HG03432 (cell line): ENCODE results near the gene ZNF506.
"Not testable (repeated sequence)": the region's sequence is repeated elsewhere in the genome, so short reads cannot be mapped to it uniquely, and the experiment has no call there.

Experiments
- ATAC-seq: cut with Tn5 transposase; IDR thresholded peaks from one replicate; pipeline ENCODE4 v1.9.1; 2021; ENCODE audit warnings: mild to moderate bottlenecking, moderate library complexity; ENCODE audit not compliant: unreplicated experiment

The ZNF506 gene

DNA sequence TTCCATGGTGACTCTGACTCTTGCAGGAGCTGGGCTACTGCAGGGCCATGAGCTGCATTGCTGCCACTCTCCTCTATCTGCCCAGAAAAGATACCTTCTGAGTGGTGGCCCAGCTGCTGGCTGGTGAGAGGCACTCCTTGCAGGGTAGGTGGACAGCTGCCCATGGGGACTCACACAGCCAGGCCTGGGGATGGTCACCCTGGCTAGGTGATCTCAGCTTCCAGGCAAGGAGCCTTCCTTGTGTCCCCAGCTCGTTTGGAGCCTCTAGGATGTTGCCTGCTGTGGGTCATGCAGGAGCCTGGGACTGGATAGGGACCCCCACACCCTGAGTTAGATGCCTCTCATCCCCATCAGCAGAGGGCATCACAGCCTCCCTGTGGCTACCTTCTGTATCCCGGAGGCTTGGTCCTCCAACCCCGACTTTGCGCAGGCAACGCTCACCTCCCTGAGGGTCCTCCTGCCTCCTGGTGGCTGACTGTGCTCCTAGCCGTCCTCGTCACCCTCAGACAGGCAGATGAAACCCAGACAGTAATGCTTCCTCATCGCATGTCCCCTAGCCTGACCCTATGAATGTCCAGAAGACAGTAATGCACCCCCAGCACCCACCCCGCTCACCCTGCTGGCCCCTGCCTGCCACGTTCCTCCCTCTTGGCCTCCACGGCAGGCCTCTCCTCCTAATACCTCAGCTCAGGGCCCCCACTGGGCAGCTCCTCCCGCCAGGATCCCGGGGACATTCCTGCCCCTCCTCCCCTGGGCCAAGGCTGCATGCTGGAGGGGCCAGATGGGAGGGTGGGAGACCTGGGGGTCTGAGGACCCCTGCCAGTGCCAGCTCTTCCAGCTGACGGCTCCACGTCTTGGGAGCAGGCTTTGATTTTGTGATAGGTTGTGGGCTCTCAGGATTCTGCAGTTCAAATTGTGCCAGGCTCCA lies 75.0 kb downstream of the ZNF506 start:
- ATAC-seq, result no peak

DNA sequence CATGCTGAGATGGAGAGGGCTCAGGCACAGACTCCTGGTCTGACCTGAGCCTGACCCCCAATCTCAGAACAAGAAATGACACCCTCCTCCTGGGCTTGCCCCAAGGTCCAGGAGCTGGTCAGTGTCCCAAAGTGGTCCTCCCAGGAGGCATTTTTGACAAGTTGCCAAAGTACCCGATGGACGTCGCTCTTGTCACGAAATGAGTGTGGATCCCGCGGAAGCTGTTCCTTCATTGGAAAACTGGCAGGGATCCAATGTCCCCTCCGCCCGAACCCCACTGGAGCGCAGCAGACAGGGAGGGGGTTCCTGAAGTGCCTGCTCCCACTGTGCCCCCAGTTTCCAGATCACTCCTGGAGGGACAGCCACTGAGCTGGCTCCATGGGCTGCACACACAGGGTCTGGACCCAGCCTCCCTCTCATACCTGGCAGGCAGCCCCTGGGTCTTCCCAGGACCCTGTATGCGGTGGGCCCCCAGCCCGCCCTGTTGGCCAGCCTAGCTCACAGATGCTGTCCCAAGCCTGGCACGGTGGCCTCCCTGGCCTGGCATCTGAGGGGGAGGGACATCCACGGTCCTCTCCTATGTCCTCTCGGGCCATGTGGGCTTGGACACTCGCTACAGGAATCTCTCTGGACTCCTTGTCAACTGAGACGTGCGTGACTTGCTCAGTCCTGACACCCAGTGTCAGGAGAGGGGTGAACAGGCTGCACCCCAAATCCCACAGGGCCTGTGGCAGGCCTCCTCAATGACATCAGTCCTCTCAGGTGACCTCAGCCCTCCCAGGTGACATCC lies 75.9 kb downstream of the ZNF506 start:
- no peak for ATAC-seq

DNA sequence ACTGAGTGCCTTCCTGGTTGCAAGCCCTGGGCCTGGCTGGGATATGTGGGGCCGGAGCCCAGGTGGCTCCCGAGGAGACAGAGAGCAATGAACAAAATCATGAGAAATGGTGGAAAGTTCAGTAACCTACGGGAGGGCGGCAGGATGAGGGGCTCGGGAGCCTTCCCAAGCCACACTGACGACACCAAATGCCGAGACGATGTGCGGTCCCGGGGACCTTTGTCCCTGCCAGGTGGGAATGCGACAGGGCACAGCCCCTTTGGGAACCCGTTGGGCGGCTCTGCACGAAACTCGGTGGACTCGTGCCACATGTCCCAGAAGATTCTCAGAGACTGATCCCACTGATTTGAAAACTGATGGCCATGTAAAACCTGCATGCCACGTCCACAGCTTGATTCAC lies 76.9 kb downstream of the ZNF506 start:
- ATAC-seq, result no peak

DNA sequence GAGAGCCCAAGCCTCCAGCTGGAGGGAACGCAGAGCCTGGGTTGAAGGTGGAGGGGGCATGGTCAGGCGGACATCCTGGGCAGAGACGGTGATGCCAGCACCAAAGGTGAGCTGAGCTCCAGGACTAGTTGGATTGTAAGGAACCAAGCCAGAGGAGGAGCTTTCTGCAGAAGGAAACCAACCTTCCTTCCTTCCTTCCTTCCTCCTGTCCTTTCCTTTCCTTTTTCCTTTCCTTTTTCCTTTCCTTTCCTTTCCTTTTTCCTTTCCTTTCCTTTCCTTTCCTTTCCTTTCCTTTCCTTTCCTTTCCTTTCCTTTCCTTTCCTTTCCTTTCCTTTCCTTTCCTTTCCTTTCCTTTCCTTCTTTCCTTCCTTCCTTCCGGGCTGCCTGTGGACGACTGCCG lies 77.6 kb downstream of the ZNF506 start:
- not testable (repeated sequence) for ATAC-seq

DNA sequence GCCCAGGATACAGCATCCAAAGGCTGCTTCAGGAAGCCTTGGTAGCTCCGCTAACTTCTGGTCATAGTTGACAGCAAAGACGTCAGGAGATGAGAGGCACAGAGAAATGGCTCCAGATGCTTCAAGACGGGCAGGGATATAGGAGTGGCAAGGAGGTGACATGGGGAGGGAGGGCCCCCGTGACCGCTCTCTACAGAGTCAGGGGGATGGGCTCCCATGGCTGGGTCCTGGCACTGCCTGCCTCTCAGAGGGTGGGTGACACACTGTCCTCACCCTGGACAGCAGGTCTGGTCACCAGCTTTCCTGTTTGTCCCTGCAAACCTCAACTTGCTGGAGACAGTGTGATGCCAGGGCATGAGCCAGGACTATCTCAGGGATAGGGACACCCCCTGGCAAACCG lies 78.4 kb downstream of the ZNF506 start:
- ATAC-seq, result no peak

DNA sequence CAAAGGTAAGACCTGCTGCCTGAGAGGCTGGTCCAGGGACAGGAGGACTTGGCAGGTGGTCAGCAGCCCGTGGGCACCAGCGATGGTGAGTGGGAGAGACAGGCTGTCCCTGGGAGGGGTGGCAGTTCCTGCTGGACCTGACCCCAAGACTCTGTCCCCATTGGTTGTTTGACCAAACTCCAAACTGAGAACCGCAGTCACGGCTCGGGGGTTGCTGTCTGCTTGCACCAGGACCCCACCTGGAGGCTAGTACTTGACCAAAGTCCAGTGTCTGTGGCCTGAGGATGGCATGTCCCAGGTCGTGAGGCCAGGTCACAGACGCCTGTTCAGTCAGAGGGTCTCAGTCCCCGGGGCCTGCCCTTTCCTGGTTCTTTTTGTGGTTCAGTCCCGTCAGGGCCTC lies 78.8 kb downstream of the ZNF506 start:
- no peak for ATAC-seq
